HFF-Myc (cell line): ENCODE results near the gene PITX2.
"Not testable (repeated sequence)": the region's sequence is repeated elsewhere in the genome, so short reads cannot be mapped to it uniquely, and the experiment has no call there.

ENCODE experiments used
- DNase-seq: peaks from one replicate; pipeline ENCODE4 v3.0.0-alpha.2; 2011; ENCODE audit warnings: low read depth; ENCODE audit errors: extremely low read depth
- H3K4me3 ChIP-seq: replicated peaks from 2 replicates; pipeline ENCODE4 v1.5.1; 2011; ENCODE audit warnings: low read depth, mild to moderate bottlenecking, control low read depth, low read length
- TF ChIP-seq, protein P1 (sequence below): IDR thresholded peaks from 2 replicates; pipeline ENCODE4 v1.5.1; 2012; ENCODE audit warnings: mild to moderate bottlenecking, low read depth, low read length, control low read depth; ENCODE audit errors: missing control alignments

PITX2 gene

GRCh38 chr4:110589297-110589696 lies 33.6 kb downstream of the PITX2 start:
- DNase-seq = no peak
- TF ChIP-seq, protein P1, sequence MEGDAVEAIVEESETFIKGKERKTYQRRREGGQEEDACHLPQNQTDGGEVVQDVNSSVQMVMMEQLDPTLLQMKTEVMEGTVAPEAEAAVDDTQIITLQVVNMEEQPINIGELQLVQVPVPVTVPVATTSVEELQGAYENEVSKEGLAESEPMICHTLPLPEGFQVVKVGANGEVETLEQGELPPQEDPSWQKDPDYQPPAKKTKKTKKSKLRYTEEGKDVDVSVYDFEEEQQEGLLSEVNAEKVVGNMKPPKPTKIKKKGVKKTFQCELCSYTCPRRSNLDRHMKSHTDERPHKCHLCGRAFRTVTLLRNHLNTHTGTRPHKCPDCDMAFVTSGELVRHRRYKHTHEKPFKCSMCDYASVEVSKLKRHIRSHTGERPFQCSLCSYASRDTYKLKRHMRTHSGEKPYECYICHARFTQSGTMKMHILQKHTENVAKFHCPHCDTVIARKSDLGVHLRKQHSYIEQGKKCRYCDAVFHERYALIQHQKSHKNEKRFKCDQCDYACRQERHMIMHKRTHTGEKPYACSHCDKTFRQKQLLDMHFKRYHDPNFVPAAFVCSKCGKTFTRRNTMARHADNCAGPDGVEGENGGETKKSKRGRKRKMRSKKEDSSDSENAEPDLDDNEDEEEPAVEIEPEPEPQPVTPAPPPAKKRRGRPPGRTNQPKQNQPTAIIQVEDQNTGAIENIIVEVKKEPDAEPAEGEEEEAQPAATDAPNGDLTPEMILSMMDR = no peak

GRCh38 chr4:110587666-110588285 lies 35.1 kb downstream of the PITX2 start:
- TF ChIP-seq, protein P1 = no peak
- H3K4me3 ChIP-seq = no peak overlapping the region
- DNase-seq = no peak

More at GRCh38 chr4:110589297-110589696, 33.6 kb downstream of the PITX2 start:
- no peak overlapping the region for H3K4me3 ChIP-seq

DNA sequence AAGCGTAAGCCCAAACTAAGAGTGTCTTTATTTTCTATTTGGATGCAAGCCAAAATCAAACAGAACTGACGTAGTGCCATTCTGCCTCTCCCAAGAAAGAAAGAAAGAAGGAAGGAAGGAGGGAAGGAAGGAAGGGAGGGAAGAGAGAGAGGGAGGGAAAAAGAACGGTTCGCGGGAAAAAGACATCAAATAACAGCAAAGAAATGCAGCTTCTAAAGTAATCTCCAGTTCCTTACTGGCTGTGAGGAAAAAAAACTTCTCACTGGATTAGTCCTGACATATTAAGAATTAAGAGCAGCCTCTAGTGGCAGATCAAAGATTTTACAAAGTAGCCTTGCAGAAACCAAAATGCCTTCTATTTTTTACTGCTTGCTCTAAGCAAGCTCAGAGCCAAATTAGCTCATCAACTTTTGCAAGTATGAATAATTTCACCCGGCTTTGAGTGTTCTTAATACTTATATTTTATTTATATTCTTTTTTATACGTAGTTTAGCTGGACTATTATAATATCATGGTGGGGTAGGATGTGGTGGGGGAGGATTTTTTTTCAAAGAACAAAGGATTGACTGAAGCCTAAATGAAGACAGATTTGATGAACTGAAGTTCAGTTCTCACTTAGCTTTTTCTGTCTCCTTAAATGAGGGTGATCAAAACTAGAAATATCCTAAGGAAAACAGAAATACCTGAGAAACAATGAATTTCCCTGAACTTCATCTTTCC lies 36.6 kb downstream of the PITX2 start:
- TF ChIP-seq, protein P1 = peak; percentile 50
- peak; percentile 19 for DNase-seq
- H3K4me3 ChIP-seq = no peak overlapping the region

DNA sequence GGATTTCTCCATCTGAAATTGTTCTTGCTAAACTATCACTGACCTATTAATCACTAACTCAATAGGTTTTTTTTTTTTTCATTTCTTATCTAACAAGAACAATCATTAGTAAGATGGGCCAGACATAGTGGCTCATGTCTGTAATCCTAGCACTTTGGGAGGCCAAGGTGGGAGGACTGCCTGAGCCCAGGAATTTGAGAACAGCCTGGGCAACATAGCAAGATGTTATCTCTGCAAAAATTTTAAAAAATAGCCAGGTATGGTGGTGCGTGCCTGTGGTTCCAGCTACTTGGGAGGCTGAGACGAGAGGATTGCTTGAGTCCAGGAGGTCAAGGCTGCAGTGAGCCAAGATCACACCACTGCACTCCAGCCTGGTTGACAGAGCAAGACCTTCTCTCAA lies 46.2 kb downstream of the PITX2 start:
- H3K4me3 ChIP-seq = not testable (repeated sequence)

More for the DNA sequence above, 46.2 kb downstream of the PITX2 start:
- DNase-seq = not testable (repeated sequence)
